DMS79 treated with DMSO at 0.1 percent for 48 hours (cell line): ENCODE results near the gene ZDHHC24.
"Not testable (repeated sequence)": the region's sequence is repeated elsewhere in the genome, so short reads cannot be mapped to it uniquely, and the experiment has no call there.

Source experiments
- DNase-seq: peaks from one replicate; lab custom pipeline; 2025; lab: John Stamatoyannopoulos, UW

ZDHHC24 gene

GRCh38 chr11:66546368-66546965 is 619 bp upstream of the ZDHHC24 start, which contains the start of gene ACTN3:
TSS of gene ACTN3 (plus strand) at chr11:66546903. CDS start at chr11:66546938, 35 bp downstream.
- no peak for DNase-seq

- not testable (repeated sequence) for DNase-seq
These were observed 896 bp downstream of the ZDHHC24 start for GRCh38 chr11:66544952-66545351.

DNA sequence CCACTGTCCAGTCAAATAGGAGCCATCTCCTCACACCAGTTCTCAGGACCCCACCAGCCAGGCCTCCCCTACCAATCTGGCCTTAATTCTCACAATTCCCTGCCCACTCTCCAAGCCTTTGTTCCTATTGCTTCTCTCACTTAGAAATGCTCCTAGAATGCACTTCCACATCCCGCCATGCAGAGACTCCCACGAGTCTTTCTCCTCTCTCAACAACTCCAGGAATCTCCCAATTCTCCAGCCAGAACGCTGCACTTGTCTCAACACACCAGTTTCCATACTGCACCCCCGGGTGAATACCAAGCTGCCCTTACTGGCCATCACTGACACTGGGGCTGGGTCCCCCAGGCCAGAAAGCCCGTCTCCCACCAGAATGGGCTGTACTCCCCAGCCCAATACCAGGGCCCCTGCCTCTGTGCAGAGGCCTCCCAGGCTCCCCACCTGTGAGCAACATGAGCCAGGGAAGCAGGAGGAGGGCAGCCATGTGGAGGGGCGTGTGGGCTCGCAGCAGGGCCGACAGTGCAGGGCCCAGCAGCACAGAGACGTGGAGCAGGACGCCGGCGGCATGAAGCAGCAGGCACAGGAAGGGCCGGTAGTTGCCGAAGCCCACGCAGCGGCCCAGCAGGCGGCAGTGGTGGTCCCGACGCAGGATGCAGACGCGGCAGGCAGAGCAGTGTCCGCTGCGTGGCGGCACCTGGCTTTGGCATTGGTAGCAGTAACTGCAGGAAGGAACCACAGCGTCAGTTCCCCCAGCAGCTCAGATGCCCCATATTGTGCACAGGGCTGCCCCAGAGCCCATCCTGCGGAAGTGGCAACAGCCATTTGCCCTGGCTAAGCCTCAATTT is 2.4 kb downstream of the ZDHHC24 start:
- no peak for DNase-seq

GRCh38 chr11:66542362-66542761 is 3.5 kb downstream of the ZDHHC24 start:
- no peak for DNase-seq

GRCh38 chr11:66541892-66542291 is 4.0 kb downstream of the ZDHHC24 start:
- no peak for DNase-seq

- DNase-seq: not testable (repeated sequence)
These were observed 5.2 kb downstream of the ZDHHC24 start for GRCh38 chr11:66540598-66540997.

DNA sequence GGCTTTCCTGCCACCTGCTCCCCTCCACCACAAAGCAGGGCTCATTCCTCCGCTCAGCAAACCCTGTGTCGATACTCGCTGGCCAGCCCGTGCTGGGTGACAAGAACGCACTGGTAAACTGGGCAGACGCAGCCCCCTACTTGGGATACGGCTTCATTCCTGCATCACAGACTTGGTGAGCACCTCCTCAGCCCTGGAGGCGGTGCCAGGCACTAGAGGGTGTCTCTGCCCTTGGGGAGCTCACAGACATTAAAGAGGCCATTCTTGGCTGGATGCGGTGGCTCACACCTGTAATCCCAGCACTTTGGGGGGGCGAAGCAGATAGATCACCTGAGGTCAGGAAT is 6.0 kb downstream of the ZDHHC24 start:
- no peak for DNase-seq

DNA sequence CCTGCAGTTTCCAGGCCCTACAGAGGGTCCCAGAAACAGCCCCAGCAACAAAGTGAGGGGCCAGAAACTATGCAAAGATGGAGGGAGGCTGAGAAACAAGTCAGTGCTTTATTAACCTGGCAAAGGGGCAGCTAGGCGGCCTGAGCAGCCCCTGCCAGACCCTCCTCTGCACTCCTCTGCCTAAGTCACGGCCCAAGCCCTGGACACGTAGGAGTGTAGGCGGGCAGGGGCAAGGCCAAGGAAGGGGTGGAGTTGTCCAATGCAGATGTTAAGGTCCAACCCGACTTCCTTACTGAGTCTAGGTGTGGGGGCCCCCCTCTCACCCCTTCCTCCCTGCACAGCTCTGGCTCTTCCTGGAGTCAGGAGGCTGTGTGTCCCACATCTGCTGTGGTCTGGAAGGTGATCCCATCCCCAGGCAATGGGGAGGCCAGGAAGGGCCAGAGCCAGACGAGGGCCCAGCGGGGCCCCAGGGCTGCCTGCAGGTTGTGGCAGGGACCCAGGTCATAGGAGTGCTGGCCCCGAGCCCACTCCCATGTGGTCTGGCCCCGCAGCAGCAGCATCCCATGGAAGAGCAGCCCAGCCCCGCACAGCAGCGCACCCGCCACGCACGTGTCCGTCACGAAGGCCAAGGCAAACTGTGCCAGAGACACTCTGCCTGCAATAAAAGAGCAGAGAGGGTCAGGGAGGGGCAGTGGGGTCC is 6.5 kb downstream of the ZDHHC24 start:
- no peak for DNase-seq

DNA sequence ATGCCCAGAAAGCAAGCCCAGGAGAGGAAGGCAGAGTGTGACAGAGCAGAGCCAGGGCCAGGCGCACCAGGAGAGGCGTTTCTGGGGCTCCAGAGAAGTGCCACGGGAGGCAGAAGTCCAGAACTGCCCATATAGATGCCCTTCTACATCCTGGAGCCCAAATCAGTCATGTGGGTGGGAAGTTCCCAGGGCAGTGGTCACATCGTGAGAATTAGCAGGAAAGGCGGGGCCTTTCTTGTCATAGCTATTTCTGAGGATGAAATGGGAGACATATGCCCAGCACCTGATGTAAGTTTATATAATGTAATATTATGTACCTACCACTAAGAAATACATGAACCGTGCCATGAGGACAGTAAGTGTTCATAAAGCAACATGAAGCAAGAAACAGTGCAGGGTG is 13.1 kb downstream of the ZDHHC24 start:
- DNase-seq: no peak

DNA sequence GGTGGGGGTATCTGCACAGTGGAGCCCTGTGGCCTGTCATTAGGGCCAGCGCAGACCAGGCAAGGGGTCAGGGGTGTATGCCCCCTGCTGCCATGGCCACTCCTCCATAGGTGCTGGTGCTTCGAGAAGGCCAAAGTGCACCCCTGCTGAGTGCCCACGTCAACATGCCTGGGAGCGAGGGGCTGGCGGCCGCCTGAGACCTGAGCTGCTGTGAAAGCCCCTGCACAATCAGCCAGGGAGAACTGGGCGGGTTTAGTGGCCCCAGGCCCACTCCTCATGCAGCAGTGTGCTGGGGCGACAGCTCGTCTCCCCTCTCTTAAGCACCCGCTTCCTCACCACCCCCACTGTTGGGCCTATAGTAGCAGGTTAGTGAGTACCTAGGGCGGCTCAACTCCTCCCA is 14.0 kb downstream of the ZDHHC24 start:
- DNase-seq: no peak

- DNase-seq: no peak
These were observed 14.7 kb downstream of the ZDHHC24 start for GRCh38 chr11:66530927-66531709.

GRCh38 chr11:66529655-66530054 is 16.2 kb downstream of the ZDHHC24 start:
- no peak for DNase-seq

DNA sequence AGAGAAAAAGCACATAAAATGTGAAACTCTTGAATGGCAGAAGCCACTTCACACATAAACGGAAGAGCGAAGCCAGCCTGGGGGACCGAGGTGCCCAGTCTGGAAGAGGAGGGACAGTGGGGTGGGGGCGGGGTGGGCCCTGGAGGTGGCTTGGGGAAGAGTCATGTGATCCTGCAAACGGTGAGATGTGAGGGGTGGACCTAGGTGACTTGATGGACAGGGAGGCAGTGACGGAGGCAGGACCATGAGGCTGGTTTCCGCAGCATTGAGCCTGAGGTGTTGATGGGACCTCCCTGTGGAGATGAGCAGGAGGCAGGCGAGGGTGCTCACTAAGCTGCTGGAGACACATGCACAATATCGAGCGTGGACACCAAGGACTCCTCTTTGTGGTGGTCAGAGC is 16.8 kb downstream of the ZDHHC24 start:
- DNase-seq: no peak

DNA sequence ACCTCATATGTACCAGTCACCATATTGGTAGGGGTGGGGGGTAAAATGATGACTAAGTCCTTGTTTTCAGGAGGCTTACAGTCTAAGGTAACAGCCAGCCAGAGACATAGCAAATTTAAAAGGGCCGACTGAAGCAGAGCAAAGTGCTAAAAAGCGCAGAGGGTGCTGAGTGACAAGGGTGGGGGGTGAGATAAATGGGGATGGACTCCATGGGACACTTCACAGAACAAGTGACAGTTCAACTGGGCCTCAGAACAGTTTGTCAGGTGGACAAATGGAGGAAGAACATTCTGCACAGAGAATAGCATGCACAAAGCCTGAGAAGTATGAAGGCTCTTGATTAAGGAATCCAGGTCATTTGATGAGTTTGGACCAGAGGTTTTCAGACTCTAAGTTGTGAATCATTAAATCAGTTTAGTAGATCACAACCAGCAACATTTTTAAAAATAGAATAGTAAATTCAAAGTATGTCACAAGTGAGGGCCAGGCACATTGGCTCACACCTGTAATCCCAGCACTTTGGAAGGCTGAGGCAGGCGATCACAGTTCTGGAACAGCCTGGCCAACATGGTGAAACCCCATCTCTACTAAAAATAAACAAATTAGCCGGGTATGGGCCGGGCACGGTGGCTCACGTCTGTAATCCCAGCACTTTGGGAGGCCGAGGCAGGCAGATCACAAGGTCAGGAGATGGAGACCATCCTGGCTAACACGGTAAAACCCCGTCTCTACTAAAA is 21.4 kb downstream of the ZDHHC24 start:
- no peak for DNase-seq

DNA sequence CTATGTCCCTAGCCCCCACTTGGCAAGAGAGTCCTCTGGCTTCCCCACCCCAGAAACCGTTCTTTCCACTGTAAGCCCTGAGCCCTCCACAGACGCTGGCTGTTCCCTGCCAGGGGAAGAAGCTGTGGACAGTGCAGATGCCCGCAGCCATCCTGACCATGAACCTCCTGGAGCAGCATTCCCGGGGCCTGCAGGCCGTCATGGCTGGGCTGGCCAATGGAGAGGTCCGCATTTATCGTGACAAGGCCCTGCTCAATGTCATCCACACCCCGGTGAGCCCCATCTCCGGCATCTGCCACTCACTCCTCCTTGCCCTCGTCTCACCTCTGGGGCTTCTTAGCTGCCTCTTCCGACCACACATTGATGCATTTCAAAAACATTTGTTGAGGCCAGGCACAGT is 22.2 kb downstream of the ZDHHC24 start:
- DNase-seq: no peak

GRCh38 chr11:66510990-66511339 is 34.9 kb downstream of the ZDHHC24 start:
- DNase-seq: no peak

GRCh38 chr11:66510271-66510989 is 35.4 kb downstream of the ZDHHC24 start, which contains the start of gene BBS1:
TSS of gene BBS1 (plus strand) at chr11:66510635. CDS start at chr11:66510660, 25 bp downstream.
- DNase-seq: peak; percentile 83

DNA sequence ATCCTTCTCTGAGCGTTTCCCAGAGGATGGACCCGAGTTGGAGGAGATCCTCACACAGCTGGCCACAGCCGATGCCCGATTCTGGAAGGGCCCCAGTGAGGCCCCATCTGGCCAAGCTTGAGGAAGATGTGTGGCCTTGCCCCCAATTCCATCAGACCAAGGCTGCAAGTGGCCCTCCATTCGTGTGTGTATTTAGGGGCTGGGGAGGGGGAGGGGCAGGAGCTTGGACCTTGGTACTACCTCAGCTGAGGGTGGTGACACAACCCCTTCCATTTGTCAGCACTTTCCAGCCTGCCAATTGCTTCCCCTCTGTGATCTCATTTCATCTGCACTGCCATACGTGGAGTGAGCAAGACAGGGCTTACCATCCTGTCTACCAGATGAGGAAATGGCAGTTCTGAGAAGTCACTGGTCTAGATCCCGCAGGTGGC is 36.7 kb downstream of the ZDHHC24 start:
- DNase-seq: no peak

DNA sequence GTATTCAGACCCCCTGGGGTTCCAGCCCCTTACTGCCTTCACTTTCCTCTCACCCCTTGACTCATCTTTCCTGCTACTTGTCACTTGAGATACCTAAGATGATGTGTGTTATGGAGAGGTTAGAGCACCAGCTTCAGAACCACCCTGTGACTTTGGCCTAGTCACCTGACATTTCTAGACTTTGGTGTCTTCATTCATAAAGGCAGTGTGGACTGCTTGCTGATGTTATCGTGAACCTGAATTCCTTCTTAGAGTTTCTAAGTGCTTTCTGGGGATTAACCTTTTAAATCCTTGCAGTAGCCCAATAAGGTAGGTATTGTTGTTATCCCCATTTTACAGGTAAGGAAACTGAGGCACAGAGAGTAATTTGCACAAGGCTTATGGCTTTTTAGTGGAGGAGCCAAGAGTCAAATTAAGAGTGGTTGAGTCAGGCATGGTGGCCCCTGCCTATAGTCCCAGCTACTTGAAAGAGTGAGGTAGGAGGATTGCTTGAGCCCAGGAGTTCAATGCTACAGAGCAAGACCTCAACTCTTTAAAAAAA is 40.5 kb downstream of the ZDHHC24 start:
- no peak for DNase-seq

DNA sequence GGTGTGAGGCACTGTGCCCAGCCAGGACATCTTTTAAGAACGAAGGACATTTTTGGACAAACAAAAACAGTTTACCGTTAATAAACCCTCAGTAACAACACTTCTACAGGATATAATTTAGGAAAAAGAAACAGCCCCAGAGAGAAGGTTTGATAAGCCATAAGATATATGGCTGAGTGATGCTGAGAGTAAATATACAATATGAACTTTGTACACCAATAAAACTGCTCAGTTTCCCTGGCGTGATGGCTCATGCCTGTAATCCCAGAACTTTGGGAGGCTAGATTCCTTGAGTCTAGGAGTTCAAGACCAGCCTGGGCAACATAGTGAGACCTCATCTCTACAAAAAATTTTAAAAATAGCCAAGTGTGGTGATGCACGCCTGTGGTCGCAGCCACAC is 47.3 kb downstream of the ZDHHC24 start:
- no peak for DNase-seq

DNA sequence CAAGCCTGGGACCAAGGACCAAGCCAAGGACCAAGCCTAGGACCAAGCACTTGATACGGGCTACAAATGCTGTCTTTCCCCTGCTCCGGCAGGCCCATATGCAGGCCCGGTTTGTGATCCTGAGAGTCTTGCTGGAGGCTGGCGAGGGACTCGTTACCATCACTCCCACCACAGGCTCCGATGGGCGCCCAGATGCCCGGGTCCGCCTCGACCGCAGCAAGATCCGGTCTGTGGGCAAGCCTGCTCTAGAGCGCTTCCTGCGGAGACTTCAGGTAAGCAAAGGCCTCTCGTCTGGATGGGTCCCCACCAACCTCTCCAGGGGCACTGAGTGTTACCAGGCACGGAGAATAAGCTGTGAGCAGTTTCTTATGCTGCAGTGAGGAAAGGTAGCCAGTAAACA is 48.6 kb downstream of the ZDHHC24 start:
- no peak for DNase-seq
